Esophagus muscularis mucosa (tissue), 4 donors: Measurements from ENCODE around the gene EIF2S2. TPM values are rescaled to one million over a fixed set of nuclear protein-coding genes. Genes with fewer than 3 reads are reported as not detected.

Experiments
- DNase-seq: peaks from one replicate; pipeline ENCODE4 v3.0.0-alpha.2; 2017; ENCODE audit errors: extremely low spot score
- H3K27ac ChIP-seq, 4 donors: fragments of 200-600 bp; sonication (generic); replicated peaks in 1 of 4; 1 replicate in 3 of 4; 2 replicates in 1 of 4; pipeline ENCODE4 v1.5.1; 2016 to 2019; ENCODE audit warnings: mild to moderate bottlenecking in 1 of 4
- H3K27me3 ChIP-seq, 4 donors: fragments of 200-600 bp; sonication (generic); one replicate each; pipeline versions ENCODE4 v1.5.1 to v1.6.0; 2016 to 2019
- H3K36me3 ChIP-seq, 4 donors: fragments of 200-600 bp; sonication (generic); one replicate each; pipeline ENCODE4 v1.5.1; 2016 to 2019
- H3K4me1 ChIP-seq, 4 donors: fragments of 200-600 bp; sonication (generic); one replicate each; pipeline ENCODE4 v1.5.1; 2016 to 2019
- H3K4me3 ChIP-seq, 4 donors: fragments of 200-600 bp; sonication (generic); 1 replicate in 2 of 4; 2 replicates in 2 of 4; pipeline ENCODE4 v1.5.1; 2016 to 2019; ENCODE audit warnings: mild to moderate bottlenecking in 4 of 4, moderate library complexity in 1 of 4
- H3K9me3 ChIP-seq, 4 donors: fragments of 200-600 bp; sonication (generic); 1 replicate in 3 of 4; 2 replicates in 1 of 4; pipeline ENCODE4 v1.5.1; 2016 to 2019
- EP300 ChIP-seq: sonication (generic); formaldehyde crosslinking; IDR thresholded peaks from one replicate; pipeline ENCODE4 v1.6.1; 2017; ENCODE audit warnings: antibody characterized with exemption
- POLR2A ChIP-seq: fragments of 450-650 bp; IDR thresholded peaks from one replicate; pipeline ENCODE4 v1.6.1; 2017; ENCODE audit warnings: antibody characterized with exemption, moderate library complexity, mild to moderate bottlenecking, low read depth
- POLR2AphosphoS5 ChIP-seq, 2 donors: sonication (generic); formaldehyde crosslinking; IDR thresholded peaks; one replicate each; pipeline ENCODE4 v1.6.1; 2017; ENCODE audit warnings: antibody characterized with exemption in 2 of 2
- WGBS: methylation state at CpG from one replicate; pipeline ENCODE4 v1.1.5; 2018; 5-methylcytosine and 5-hydroxymethylcytosine counted together
- intact Hi-C: fragments of 100-400 bp; cut with DNase I; formaldehyde crosslinking; loops from one replicate; pipeline ENCODE4 v1.15.1; 2023
- total RNA-seq, 4 donors: library from RNA; depleted of rRNA; stranded (reverse); fragments of >200 nt; gene quantifications; one replicate each; pipeline versions ENCODE4 v1.1.0 to v1.2.1, GENCODE V29; 2016
- TF ChIP-seq, protein P1 (sequence below), 3 experiments: fragments of 200-600 bp in 2 of 3; fragments of 450-650 bp in 1 of 3; sonication (generic) in 2 of 3; IDR thresholded peaks; one replicate each; pipeline ENCODE4 v1.5.1; 2017 to 2019; ENCODE audit warnings: antibody characterized with exemption in 3 of 3, mild to moderate bottlenecking in 2 of 3, moderate library complexity in 1 of 3

The EIF2S2 gene
- total RNA-seq, 4 donors from 2014 or later: 48.6 to 64.2 (median 58.7) TPM

DNA sequence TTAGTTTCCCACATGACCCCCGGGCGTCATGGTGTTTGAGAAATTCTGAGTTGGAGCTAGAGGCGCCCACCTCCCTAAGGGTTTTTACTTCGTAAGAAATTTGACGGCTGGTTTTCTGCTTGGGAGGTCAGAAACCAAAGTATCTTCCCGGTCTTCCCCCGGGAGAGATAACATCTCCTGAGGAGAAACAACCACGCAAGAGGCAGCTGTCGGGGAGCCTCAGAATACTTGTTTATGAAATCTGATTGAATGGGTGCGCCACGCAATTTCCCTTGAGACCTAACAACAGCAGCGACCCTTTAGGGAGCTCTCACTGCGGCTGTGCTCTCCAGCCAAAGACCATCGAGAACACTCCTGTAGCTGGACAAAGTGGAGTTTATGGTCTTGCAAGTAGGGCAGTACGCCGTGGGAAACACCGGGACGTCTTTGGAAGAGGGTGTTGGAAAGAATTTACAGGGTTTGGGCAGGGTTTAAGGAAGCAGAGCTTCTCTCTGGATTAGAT, 608 bp upstream of the EIF2S2 start:
- peaks cover 28 to 44% (median 43%) of the 10 kb centered on the region in 4 donors for H3K4me1 ChIP-seq
- TF ChIP-seq POLR2A (no peak), EP300 (no peak)
- TF ChIP-seq, protein P1, sequence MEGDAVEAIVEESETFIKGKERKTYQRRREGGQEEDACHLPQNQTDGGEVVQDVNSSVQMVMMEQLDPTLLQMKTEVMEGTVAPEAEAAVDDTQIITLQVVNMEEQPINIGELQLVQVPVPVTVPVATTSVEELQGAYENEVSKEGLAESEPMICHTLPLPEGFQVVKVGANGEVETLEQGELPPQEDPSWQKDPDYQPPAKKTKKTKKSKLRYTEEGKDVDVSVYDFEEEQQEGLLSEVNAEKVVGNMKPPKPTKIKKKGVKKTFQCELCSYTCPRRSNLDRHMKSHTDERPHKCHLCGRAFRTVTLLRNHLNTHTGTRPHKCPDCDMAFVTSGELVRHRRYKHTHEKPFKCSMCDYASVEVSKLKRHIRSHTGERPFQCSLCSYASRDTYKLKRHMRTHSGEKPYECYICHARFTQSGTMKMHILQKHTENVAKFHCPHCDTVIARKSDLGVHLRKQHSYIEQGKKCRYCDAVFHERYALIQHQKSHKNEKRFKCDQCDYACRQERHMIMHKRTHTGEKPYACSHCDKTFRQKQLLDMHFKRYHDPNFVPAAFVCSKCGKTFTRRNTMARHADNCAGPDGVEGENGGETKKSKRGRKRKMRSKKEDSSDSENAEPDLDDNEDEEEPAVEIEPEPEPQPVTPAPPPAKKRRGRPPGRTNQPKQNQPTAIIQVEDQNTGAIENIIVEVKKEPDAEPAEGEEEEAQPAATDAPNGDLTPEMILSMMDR (IDR thresholded peaks at IDR 0.05): no peak
- H3K36me3 ChIP-seq: peaks cover 0 to 10% (median 7%) of the 10 kb centered on the region in 4 donors
- no peaks in the 10 kb centered on the region for H3K9me3 ChIP-seq
- intact Hi-C loops: no loop called here
- H3K27me3 ChIP-seq: no peaks in the 10 kb centered on the region
- peak overlapping the region; percentile 94 to 99 (median 96) for H3K27ac ChIP-seq
- 2% methylated on average over 14 of the region's 18 CpGs for WGBS
- H3K4me3 ChIP-seq: peak overlapping the region; percentile 76 to 94 (median 92)
- DNase-seq: no peak

DNA sequence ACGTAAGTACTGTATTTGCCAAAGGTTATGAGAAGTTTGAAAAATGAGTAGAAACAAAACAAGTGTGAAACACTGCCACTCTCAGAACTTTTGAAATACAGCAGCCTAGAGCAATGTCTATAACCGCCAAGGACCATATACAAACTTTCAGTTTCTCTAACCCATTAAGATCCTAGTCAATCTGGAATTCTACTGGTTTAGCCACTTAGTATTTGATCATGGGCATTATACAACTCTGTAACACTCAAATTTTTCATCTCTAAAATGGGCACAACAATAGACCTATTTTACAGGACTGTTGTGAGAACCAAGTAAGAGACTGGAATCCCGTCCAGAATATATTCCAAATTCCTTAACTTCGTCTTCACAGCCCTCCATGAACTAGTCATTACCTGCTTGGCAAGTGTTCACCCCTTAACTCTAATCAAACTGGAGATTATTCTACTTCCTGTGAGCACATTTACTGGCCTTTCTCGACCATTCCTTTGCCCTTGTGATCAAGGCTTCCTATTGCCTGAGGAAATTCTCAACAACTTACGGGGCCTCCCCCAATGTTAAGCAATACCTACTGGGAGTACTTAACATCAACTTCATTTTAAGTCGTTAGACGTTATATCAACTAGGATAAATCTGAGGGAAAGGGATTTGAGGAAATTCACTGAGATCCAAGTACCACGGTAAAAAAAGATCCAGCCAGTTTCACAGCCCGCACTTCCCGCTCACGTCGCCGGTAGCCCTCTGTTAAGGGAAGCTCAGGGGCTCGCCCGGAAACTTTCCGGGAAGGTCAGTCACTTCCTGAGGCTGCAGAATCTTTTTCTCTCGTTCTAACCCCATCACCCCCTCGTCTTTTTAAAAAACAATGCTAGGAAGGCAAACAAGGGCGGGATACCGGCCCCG, 1.1 kb downstream of the EIF2S2 start:
- Histone ChIP-seq H3K27me3 (no peaks in the 10 kb centered on the region), H3K27ac (peak overlapping the region; percentile 94 to 99 (median 96)), H3K9me3 (no peaks in the 10 kb centered on the region), H3K4me3 (peak overlapping the region; percentile 76 to 94 (median 92)), H3K36me3 (peaks cover 0 to 11% (median 7%) of the 10 kb centered on the region in 4 donors), H3K4me1 (peaks cover 28 to 61% (median 58%) of the 10 kb centered on the region in 4 donors)
- intact Hi-C loops: no loop called here
- WGBS: 4% methylated on average over 22 of the region's 22 CpGs
- DNase-seq: no peak
- no peak for TF ChIP-seq EP300
- TF ChIP-seq POLR2AphosphoS5 (IDR thresholded peaks at IDR 0.05): peak in 1 of 2 donors; percentile 16

DNA sequence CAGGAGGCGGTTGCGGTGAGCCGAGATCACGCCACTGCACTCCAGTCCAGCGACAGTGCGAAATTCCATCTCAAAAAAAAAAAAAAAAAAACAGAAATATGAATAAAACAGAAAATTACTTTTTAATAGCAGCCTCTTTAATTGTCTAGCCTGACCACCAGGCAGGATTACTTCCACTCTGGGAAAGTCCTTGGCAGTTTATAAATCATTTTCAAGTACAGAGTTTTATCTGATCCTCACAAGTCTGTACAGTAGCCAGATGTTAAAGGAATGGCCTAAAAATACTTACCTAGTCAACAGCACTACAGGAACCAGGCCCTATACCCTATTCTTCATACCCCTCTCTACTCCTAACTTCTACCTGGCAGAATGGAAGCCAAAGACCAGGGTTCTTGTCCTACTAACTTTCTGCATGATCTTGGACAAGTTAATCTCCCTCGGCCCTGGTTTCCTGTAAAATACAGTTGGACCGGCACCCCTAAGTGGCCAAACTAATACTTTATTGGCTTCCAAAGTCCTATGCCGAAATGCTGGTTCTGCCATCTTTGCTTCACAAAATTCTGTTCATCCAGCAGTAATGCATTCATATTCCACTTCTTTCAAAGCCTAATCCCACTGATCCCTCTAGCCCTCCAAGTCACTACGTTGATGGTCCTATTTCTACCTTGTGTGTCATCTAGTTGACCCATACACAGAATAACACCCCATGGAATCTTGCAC, 1.9 kb downstream of the EIF2S2 start:
- H3K4me1 ChIP-seq: peaks cover 28 to 69% (median 64%) of the 10 kb centered on the region in 4 donors

DNA sequence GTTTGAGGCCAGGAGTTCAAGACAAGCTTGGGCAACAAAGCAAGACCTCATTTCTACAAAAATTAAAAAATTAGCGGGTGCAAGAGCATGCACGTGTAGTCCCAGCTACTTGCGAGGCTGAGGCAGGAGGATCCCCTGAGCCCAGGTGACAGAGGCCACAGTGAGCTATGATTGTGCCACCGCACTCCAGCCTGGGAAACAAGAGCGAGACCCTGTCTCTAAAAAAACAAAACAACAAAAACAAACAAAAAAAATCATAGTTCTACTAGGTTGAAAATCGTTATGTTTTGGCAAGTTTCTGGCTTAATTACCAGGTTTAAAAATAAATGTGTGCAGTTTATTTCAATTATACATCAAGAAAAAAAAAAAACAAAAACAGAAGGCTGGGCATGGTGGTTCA, 2.6 kb downstream of the EIF2S2 start:
- Histone ChIP-seq H3K9me3 (no peaks in the 10 kb centered on the region), H3K36me3 (peaks cover 8 to 27% (median 17%) of the 10 kb centered on the region in 4 donors), H3K27me3 (no peaks in the 10 kb centered on the region), H3K4me1 (peaks cover 28 to 74% (median 65%) of the 10 kb centered on the region in 4 donors), H3K27ac (no peak overlapping the region), H3K4me3 (no peak overlapping the region)
- WGBS: 85% methylated on average over 6 of the region's 6 CpGs
- TF ChIP-seq EP300: no peak
- no peak for TF ChIP-seq POLR2A
- intact Hi-C loops: no loop called here
- no peak for DNase-seq

More for the DNA sequence above, 1.9 kb downstream of the EIF2S2 start:
- intact Hi-C loops: no loop called here
- Histone ChIP-seq H3K4me3 (peak overlapping the region; percentile 76 to 94 (median 92)), H3K36me3 (peaks cover under 1 to 19% (median 10%) of the 10 kb centered on the region in 4 donors), H3K27ac (peak overlapping the region in 2 of 4 donors; percentile 94 to 99), H3K27me3 (no peaks in the 10 kb centered on the region), H3K9me3 (no peaks in the 10 kb centered on the region)
- DNase-seq: no peak
- WGBS: 87% methylated on average over 10 of the region's 10 CpGs
- no peak for TF ChIP-seq EP300
- TF ChIP-seq, protein P1 (IDR thresholded peaks at IDR 0.05): no peak
- no peak for TF ChIP-seq POLR2AphosphoS5 (IDR thresholded peaks at IDR 0.05)
- no peak for TF ChIP-seq POLR2A

DNA sequence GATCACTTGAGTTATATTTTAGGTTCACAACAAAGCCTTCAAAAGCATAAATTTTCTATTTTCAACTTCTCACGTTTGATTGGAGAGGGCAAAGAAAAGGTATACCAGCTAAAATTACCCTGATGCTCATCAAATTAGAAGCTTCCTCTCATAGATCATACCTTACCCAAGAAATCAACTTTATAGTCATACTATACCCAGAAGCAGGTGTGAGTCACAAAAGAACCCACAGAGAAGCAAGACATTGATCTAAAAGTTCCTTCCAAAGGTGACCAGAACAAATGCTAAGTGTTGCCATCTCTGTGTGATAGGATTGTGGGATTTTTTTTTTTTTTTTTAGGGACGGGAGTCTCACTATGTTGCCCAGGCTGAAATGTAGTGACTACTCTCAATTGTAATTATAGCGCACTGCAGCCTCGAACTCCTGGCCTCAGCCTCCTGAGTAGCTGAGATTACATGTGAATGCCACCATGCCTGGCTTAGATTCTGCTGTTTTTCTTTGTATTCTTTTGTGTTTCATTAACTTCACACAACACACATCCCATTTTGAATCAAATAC, 3.3 kb downstream of the EIF2S2 start:
- no peak for DNase-seq
- Histone ChIP-seq H3K9me3 (no peaks in the 10 kb centered on the region), H3K4me1 (peaks cover 28 to 74% (median 65%) of the 10 kb centered on the region in 4 donors), H3K36me3 (peaks cover 15 to 34% (median 25%) of the 10 kb centered on the region in 4 donors), H3K27me3 (no peaks in the 10 kb centered on the region), H3K4me3 (no peak overlapping the region), H3K27ac (no peak overlapping the region)
- 87% methylated on average over 4 of the region's 4 CpGs for WGBS
- intact Hi-C loops: no loop called here
- TF ChIP-seq EP300 (no peak), POLR2AphosphoS5 (IDR thresholded peaks at IDR 0.05) (no peak), POLR2A (no peak)
- TF ChIP-seq, protein P1 (IDR thresholded peaks at IDR 0.05): no peak
